HepG2 (cell line): Measurements from ENCODE around the gene COL18A1. TPM values are rescaled to one million over a fixed set of nuclear protein-coding genes. Genes with fewer than 3 reads are reported as not detected.

ENCODE experiments used
- KLF6 ChIP-seq: IDR thresholded peaks from 2 replicates; pipeline ENCODE4 v1.8.0; 2016; ENCODE audit warnings: missing biosample characterization, missing genetic modification reagents
- MAFK ChIP-seq, 2 experiments: IDR thresholded peaks in 1 of 2; conservative IDR thresholded peaks in 1 of 2; 2 replicates each; pipeline ENCODE4 v1.6.1; 2011; ENCODE audit warnings: improper control_type of control experiment in 2 of 2, low read length in 2 of 2
- MXI1 ChIP-seq: IDR thresholded peaks from 3 replicates; pipeline ENCODE4 v1.6.1; 2012; ENCODE audit warnings: low read depth, low read length, inconsistent platforms, borderline replicate concordance
- NFIC ChIP-seq: IDR thresholded peaks from 2 replicates; pipeline ENCODE4 v1.6.1; 2012; ENCODE audit warnings: mild to moderate bottlenecking, low read length, inconsistent platforms
- NR0B2 ChIP-seq: sonication (generic); formaldehyde crosslinking; IDR thresholded peaks from 2 replicates; pipeline ENCODE4 v1.4.0; 2020; ENCODE audit warnings: mild to moderate bottlenecking, missing genetic modification reagents
- PLRG1 ChIP-seq: fragments of 450-650 bp; conservative IDR thresholded peaks from 2 replicates; pipeline ENCODE4 v1.6.1; 2016
- RBFOX2 ChIP-seq: fragments of 200-400 bp; formaldehyde crosslinking; IDR thresholded peaks from 2 replicates; pipeline ENCODE4 v1.6.1; 2017; ENCODE audit warnings: low read depth, mild to moderate bottlenecking, low read length
- RBM39 ChIP-seq: fragments of 200-400 bp; formaldehyde crosslinking; IDR thresholded peaks from one replicate; pipeline ENCODE4 v1.6.1; 2018; ENCODE audit warnings: antibody characterized with exemption, mild to moderate bottlenecking, low read depth, low read length; ENCODE audit not compliant: poor library complexity, severe bottlenecking
- RXRA ChIP-seq: sonication (generic); formaldehyde crosslinking; IDR thresholded peaks from 2 replicates; pipeline ENCODE4 v1.5.1; 2020; ENCODE audit warnings: missing genetic modification reagents
- SIN3B ChIP-seq: fragments of 150-350 bp; IDR thresholded peaks from 2 replicates; pipeline ENCODE4 v1.6.1; 2014; ENCODE audit warnings: low read length
- ZBTB7B ChIP-seq: sonication (generic); formaldehyde crosslinking; IDR thresholded peaks from 2 replicates; pipeline ENCODE4 v1.4.0; 2020; ENCODE audit warnings: missing genetic modification reagents
- ZNF512 ChIP-seq: sonication (generic); formaldehyde crosslinking; IDR thresholded peaks from 2 replicates; pipeline ENCODE4 v1.4.0; 2020; ENCODE audit warnings: mild to moderate bottlenecking, missing genetic modification reagents
- ZNF556 ChIP-seq: sonication (generic); formaldehyde crosslinking; IDR thresholded peaks from 2 replicates; pipeline ENCODE4 v1.4.0; 2020; ENCODE audit warnings: mild to moderate bottlenecking, missing genetic modification reagents, borderline replicate concordance
- ZNF615 ChIP-seq: sonication (generic); formaldehyde crosslinking; IDR thresholded peaks from 2 replicates; pipeline ENCODE4 v1.5.0; 2020; ENCODE audit warnings: mild to moderate bottlenecking, missing genetic modification reagents, borderline replicate concordance
- ZNF766 ChIP-seq: sonication (generic); formaldehyde crosslinking; IDR thresholded peaks from 2 replicates; pipeline ENCODE4 v1.5.0; 2020; ENCODE audit warnings: missing genetic modification reagents, borderline replicate concordance
- ZNF891 ChIP-seq: sonication (generic); formaldehyde crosslinking; IDR thresholded peaks from 2 replicates; pipeline ENCODE4 v1.5.0; 2020; ENCODE audit warnings: mild to moderate bottlenecking, missing genetic modification reagents
- polyA plus RNA-seq, 8 experiments: library from polyadenylated mRNA; depleted of rRNA in 3 of 8; stranded (reverse) in 7 of 8; unstranded in 1 of 8; fragments of >200 nt; fragmentation: Illumina TruSeq in 4 of 8; extraction: Trizol in 4 of 8; gene quantifications; 2 replicates each; pipeline versions ENCODE4 v1.2.1 to v1.2.3, GENCODE V29; 2011 to 2016; ENCODE audit warnings: low read depth in 4 of 8, missing spikeins in 1 of 8, mixed read lengths in 1 of 8; ENCODE audit not compliant: insufficient read depth in 1 of 8
- total RNA-seq, 5 experiments: library from RNA; depleted of rRNA; stranded (reverse); fragments of >200 nt; fragmentation: Illumina TruSeq; extraction: Trizol; gene quantifications; 2 replicates each; pipeline ENCODE4 v1.2.3, GENCODE V29; 2016; ENCODE audit warnings: low read depth in 1 of 5
- TF ChIP-seq, protein P1 (sequence below): IDR thresholded peaks from 2 replicates; pipeline ENCODE4 v1.6.1; 2016; ENCODE audit warnings: missing genetic modification reagents, missing compliant biosample characterization
- TF ChIP-seq, protein P2 (sequence below): sonication (generic); formaldehyde crosslinking; IDR thresholded peaks from 2 replicates; pipeline ENCODE4 v1.9.0; 2021; ENCODE audit warnings: mild to moderate bottlenecking, missing genetic modification reagents
- TF ChIP-seq, protein P3 (sequence below): sonication (generic); formaldehyde crosslinking; conservative IDR thresholded peaks from 2 replicates; pipeline ENCODE4 v1.5.0; 2020; ENCODE audit warnings: missing genetic modification reagents

COL18A1 gene
- total and polyA plus RNA-seq, 2 of the 13 experiments (the other 11 are each of a cell fraction or from before 2014, with no cell fraction given): 79.0 to 102 TPM

DNA sequence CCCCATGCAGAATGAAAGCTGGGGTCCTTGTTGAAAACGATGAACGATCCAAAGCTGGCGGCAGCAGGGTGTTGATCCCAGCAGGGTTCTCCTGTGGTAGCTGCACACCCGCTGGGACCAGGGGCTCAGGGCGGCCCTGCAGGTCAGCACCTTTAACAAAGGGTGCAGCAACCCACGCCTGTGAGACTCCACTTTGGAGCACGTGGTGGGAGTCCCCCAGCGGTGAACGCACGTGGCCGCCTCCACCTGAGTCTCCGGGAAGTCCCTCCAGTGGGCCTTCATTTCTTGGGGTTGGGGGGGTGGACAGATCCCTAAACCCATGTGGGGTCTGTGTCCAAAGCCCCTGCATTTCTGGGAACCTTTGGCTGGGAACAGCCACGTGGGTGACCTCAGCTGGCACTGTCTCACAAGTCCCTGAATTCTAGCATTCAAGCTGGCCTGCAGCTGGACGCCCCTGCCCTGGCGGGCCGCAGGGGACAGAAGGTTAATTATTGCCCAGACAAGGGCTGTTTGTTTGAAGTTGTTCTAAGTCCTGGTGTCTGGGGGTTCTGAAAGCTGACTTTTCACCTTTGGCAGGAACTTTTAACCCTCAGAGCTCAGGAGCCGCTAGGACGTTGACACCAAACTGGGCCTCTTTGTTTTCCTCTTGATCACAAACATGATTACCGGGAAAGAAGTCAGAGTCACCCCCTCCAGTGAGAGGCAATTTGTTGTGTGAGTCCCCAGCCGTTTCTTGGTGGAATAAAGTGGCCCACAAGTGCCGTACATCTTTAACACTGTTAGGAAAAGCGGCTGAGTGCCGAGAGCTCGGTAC, 64.5 kb downstream of the COL18A1 start (continued):
- TF ChIP-seq MAFK (conservative IDR thresholded peaks at IDR 0.05 in 1 of 2, IDR thresholded peaks at IDR 0.05 in 1 of 2; ENCODE audit: low read length in 2 of 2) (no peak), NR0B2 (CRISPR knock-in tag) (no peak), RBFOX2 (no peak), ZNF556 (CRISPR knock-in tag) (peak; percentile 88), PLRG1 (no peak), RBM39 (no peak), ZNF512 (CRISPR knock-in tag) (no peak), ZBTB7B (CRISPR knock-in tag) (peak; percentile 98), ZNF891 (CRISPR knock-in tag) (no peak), ZNF615 (no peak), SIN3B (no peak), MXI1 (peak; percentile 93; the same call in 2 of the 3 replicates), ZNF766 (no peak), RXRA (CRISPR knock-in tag) (peak; percentile 99), NFIC (no peak), KLF6 (CRISPR knock-in tag) (peak; percentile 64; the same call in 1 of the 2 replicates)
- TF ChIP-seq, protein P1, sequence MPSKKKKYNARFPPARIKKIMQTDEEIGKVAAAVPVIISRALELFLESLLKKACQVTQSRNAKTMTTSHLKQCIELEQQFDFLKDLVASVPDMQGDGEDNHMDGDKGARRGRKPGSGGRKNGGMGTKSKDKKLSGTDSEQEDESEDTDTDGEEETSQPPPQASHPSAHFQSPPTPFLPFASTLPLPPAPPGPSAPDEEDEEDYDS (CRISPR knock-in tag): peak; percentile 62; the same call in 1 of the 2 replicates
- TF ChIP-seq, protein P2, sequence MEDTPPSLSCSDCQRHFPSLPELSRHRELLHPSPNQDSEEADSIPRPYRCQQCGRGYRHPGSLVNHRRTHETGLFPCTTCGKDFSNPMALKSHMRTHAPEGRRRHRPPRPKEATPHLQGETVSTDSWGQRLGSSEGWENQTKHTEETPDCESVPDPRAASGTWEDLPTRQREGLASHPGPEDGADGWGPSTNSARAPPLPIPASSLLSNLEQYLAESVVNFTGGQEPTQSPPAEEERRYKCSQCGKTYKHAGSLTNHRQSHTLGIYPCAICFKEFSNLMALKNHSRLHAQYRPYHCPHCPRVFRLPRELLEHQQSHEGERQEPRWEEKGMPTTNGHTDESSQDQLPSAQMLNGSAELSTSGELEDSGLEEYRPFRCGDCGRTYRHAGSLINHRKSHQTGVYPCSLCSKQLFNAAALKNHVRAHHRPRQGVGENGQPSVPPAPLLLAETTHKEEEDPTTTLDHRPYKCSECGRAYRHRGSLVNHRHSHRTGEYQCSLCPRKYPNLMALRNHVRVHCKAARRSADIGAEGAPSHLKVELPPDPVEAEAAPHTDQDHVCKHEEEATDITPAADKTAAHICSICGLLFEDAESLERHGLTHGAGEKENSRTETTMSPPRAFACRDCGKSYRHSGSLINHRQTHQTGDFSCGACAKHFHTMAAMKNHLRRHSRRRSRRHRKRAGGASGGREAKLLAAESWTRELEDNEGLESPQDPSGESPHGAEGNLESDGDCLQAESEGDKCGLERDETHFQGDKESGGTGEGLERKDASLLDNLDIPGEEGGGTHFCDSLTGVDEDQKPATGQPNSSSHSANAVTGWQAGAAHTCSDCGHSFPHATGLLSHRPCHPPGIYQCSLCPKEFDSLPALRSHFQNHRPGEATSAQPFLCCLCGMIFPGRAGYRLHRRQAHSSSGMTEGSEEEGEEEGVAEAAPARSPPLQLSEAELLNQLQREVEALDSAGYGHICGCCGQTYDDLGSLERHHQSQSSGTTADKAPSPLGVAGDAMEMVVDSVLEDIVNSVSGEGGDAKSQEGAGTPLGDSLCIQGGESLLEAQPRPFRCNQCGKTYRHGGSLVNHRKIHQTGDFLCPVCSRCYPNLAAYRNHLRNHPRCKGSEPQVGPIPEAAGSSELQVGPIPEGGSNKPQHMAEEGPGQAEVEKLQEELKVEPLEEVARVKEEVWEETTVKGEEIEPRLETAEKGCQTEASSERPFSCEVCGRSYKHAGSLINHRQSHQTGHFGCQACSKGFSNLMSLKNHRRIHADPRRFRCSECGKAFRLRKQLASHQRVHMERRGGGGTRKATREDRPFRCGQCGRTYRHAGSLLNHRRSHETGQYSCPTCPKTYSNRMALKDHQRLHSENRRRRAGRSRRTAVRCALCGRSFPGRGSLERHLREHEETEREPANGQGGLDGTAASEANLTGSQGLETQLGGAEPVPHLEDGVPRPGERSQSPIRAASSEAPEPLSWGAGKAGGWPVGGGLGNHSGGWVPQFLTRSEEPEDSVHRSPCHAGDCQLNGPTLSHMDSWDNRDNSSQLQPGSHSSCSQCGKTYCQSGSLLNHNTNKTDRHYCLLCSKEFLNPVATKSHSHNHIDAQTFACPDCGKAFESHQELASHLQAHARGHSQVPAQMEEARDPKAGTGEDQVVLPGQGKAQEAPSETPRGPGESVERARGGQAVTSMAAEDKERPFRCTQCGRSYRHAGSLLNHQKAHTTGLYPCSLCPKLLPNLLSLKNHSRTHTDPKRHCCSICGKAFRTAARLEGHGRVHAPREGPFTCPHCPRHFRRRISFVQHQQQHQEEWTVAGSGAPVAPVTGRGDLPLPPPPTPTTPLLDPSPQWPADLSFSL: no peak
- TF ChIP-seq, protein P3, sequence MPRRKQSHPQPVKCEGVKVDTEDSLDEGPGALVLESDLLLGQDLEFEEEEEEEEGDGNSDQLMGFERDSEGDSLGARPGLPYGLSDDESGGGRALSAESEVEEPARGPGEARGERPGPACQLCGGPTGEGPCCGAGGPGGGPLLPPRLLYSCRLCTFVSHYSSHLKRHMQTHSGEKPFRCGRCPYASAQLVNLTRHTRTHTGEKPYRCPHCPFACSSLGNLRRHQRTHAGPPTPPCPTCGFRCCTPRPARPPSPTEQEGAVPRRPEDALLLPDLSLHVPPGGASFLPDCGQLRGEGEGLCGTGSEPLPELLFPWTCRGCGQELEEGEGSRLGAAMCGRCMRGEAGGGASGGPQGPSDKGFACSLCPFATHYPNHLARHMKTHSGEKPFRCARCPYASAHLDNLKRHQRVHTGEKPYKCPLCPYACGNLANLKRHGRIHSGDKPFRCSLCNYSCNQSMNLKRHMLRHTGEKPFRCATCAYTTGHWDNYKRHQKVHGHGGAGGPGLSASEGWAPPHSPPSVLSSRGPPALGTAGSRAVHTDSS (CRISPR knock-in tag): no peak
